ENCODE data around the gene PCNT. TPM values are rescaled to one million over a fixed set of nuclear protein-coding genes. Genes with fewer than 3 reads are reported as not detected.
"Not testable (repeated sequence)": the region's sequence is repeated elsewhere in the genome, so short reads cannot be mapped to it uniquely, and the experiment has no call there.

The PCNT gene
- total and polyA plus RNA-seq, 7 experiments from 2014 or later: 13.7 to 68.2 (median 54.3) TPM

- POLR2A ChIA-PET: no interaction called here
- H3K9me3 ChIP-seq (ENCODE audit: control insufficient read depth in 2 of 3, low read length in 3 of 3): no peaks in the 10 kb centered on the region
- no peak for ATAC-seq
- H3K27ac ChIP-seq (ENCODE audit: low read depth, low read length): no peak overlapping the region
- no peak for DNase-seq
- peaks cover 0 to 1% of the 10 kb centered on the region in 2 donors for H3K4me1 ChIP-seq (ENCODE audit: control insufficient read depth in 2 of 2, insufficient read depth in 2 of 2, low read length in 2 of 2)
- H3K36me3 ChIP-seq (ENCODE audit: control insufficient read depth in 2 of 3, insufficient read depth in 3 of 3, low read length in 3 of 3): peaks cover 0 to 73% (median 13%) of the 10 kb centered on the region in 3 experiments
- Mint-ChIP-seq H3K4me1 (peaks cover 0 to 6% (median 3%) of the 10 kb centered on the region in 7 donors), H3K27me3 (no peaks in the 10 kb centered on the region), H3K27ac (peak overlapping the region in 1 of 9 donors; percentile 70), H3K4me3 (peak overlapping the region in 1 of 10 donors; percentile 36), H3K36me3 (peaks cover 10 to 39% (median 17%) of the 10 kb centered on the region in 5 donors), H3K9me3 (no peaks in the 10 kb centered on the region)
- CTCF ChIA-PET: no interaction called here
- intact Hi-C loops (cut with micrococcal nuclease): no loop called here
- H3K27me3 ChIP-seq (ENCODE audit: control insufficient read depth in 2 of 2, insufficient read depth in 2 of 2, low read length in 2 of 2): no peaks in the 10 kb centered on the region
- H3K4me3 ChIP-seq (ENCODE audit: low read length): no peak overlapping the region
These were observed 107.5 kb downstream of the PCNT start for GRCh38 chr21:46431448-46431847.

DNA sequence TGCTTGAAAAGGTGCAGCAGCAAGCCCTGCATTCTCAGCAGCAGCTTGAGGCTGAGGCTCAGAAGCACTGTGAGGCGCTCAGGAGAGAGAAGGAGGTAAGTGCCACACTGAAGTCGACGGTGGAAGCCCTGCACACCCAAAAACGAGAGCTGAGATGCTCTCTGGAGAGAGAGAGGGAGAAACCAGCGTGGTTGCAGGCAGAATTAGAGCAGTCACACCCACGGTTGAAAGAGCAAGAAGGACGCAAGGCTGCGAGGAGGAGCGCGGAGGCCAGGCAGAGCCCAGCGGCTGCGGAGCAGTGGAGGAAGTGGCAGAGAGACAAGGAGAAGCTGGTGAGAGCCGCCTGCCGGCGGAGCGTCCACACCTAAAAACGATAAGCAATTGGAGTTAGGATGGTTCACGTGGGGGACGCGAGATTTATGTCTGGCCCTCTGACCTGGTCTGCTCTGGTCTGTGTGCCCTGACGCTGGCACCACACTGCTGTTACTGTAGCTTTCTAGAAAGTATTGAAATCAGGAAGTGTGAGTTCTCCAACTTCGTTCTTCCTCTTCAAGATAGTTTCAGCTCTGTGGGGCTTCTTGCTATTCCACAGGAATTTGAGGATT is 108.0 kb downstream of the PCNT start:
- CTCF ChIA-PET: no interaction called here
- no peaks in the 10 kb centered on the region for H3K27me3 Mint-ChIP-seq
- Histone ChIP-seq H3K4me1 (ENCODE audit: control insufficient read depth in 2 of 2, insufficient read depth in 2 of 2, low read length in 2 of 2) (no peaks in the 10 kb centered on the region), H3K27ac (ENCODE audit: low read depth, low read length) (no peak overlapping the region), H3K4me3 (ENCODE audit: low read length) (no peak overlapping the region), H3K27me3 (ENCODE audit: control insufficient read depth in 2 of 2, insufficient read depth in 2 of 2, low read length in 2 of 2) (no peaks in the 10 kb centered on the region), H3K9me3 (ENCODE audit: control insufficient read depth in 2 of 3, low read length in 3 of 3) (no peaks in the 10 kb centered on the region), H3K36me3 (ENCODE audit: control insufficient read depth in 2 of 3, insufficient read depth in 3 of 3, low read length in 3 of 3) (peaks cover 0 to 78% (median 13%) of the 10 kb centered on the region in 3 experiments)
- peaks cover 10 to 39% (median 17%) of the 10 kb centered on the region in 5 donors for H3K36me3 Mint-ChIP-seq
- no peaks in the 10 kb centered on the region for H3K9me3 Mint-ChIP-seq
- peak overlapping the region in 4 of 9 donors; percentile 10 to 70 (median 34) for H3K27ac Mint-ChIP-seq
- H3K4me1 Mint-ChIP-seq: peaks cover 0 to 6% (median 3%) of the 10 kb centered on the region in 7 donors
- peak; percentile 50 for ATAC-seq
- H3K4me3 Mint-ChIP-seq: peak overlapping the region in 1 of 10 donors; percentile 36
- no peak for DNase-seq
- intact Hi-C loops (cut with micrococcal nuclease): no loop called here
- POLR2A ChIA-PET: no interaction called here

- H3K4me1 ChIP-seq (ENCODE audit: control insufficient read depth in 2 of 2, insufficient read depth in 2 of 2, low read length in 2 of 2); intact Hi-C loops (cut with micrococcal nuclease); H3K4me1 Mint-ChIP-seq; H3K9me3 ChIP-seq (ENCODE audit: control insufficient read depth in 2 of 3, low read length in 3 of 3); ATAC-seq; POLR2A ChIA-PET; H3K4me3 ChIP-seq (ENCODE audit: low read length); H3K27ac Mint-ChIP-seq; CTCF ChIA-PET; H3K27me3 Mint-ChIP-seq; H3K27ac ChIP-seq (ENCODE audit: low read depth, low read length); DNase-seq; H3K4me3 Mint-ChIP-seq; H3K27me3 ChIP-seq (ENCODE audit: control insufficient read depth in 2 of 2, insufficient read depth in 2 of 2, low read length in 2 of 2); H3K9me3 Mint-ChIP-seq: not testable (repeated sequence)
- H3K36me3 Mint-ChIP-seq: peaks cover 10 to 51% (median 17%) of the 10 kb centered on the region in 5 donors
- H3K36me3 ChIP-seq (ENCODE audit: control insufficient read depth in 2 of 3, insufficient read depth in 3 of 3, low read length in 3 of 3): peaks cover 0 to 79% (median 13%) of the 10 kb centered on the region in 3 experiments
These were observed 109.2 kb downstream of the PCNT start for GRCh38 chr21:46433116-46433515.

DNA sequence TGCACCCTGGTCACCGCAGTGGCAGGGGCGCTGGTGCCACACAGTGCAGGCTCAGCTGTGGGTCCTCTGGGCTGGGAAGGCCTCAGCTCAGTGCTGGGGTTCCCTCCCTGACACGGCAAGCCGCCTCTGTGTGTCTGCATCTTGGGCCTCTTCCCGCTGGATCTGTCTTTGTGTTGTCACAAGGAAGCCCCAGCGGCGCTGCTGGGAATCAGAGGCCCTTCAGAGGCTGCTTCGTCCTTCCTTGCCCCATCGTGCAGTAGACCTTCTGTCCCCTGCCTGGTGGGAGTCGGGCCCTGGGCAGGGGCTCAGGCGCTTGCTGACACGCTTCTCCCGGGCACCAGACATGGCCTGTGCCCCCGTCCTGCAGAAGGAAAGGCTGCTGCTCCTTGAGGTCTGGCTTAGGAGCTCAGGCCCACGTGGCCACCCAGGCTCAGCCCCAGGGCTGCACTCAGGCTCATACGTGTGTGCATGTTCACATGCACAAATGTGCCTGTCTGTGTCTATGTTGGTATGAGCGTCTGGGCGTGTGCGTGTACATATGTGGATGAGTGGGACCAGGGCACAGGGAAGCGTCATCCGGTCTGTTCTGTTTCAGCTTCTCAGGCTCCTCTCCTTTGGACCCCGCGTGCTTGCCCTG is 110.5 kb downstream of the PCNT start:
- no peaks in the 10 kb centered on the region for H3K9me3 Mint-ChIP-seq
- H3K36me3 Mint-ChIP-seq: peaks cover 13 to 55% (median 17%) of the 10 kb centered on the region in 5 donors
- no peaks in the 10 kb centered on the region for H3K4me1 ChIP-seq (ENCODE audit: control insufficient read depth in 2 of 2, insufficient read depth in 2 of 2, low read length in 2 of 2)
- H3K36me3 ChIP-seq (ENCODE audit: control insufficient read depth in 2 of 3, insufficient read depth in 3 of 3, low read length in 3 of 3): peaks cover 0 to 76% (median 13%) of the 10 kb centered on the region in 3 experiments
- H3K27ac ChIP-seq (ENCODE audit: low read depth, low read length): no peak overlapping the region
- ChIA-PET CTCF (no interaction called here), POLR2A (no interaction called here)
- intact Hi-C loops (cut with micrococcal nuclease): no loop called here
- ATAC-seq (no peak), DNase-seq (no peak)
- H3K9me3 ChIP-seq (ENCODE audit: control insufficient read depth in 2 of 3, low read length in 3 of 3): no peaks in the 10 kb centered on the region
- H3K27me3 ChIP-seq (ENCODE audit: control insufficient read depth in 2 of 2, insufficient read depth in 2 of 2, low read length in 2 of 2): no peaks in the 10 kb centered on the region
- H3K4me3 ChIP-seq (ENCODE audit: low read length): no peak overlapping the region
- H3K27me3 Mint-ChIP-seq: no peaks in the 10 kb centered on the region
- H3K4me3 Mint-ChIP-seq: no peak overlapping the region
- no peak overlapping the region for H3K27ac Mint-ChIP-seq
- H3K4me1 Mint-ChIP-seq: peaks cover 0 to 6% (median 0%) of the 10 kb centered on the region in 7 donors

- ATAC-seq (no peak), DNase-seq (no peak)
- Histone ChIP-seq H3K4me3 (ENCODE audit: low read length) (no peak overlapping the region), H3K27ac (ENCODE audit: low read depth, low read length) (no peak overlapping the region), H3K36me3 (ENCODE audit: control insufficient read depth in 2 of 3, insufficient read depth in 3 of 3, low read length in 3 of 3) (peaks cover under 1 to 76% (median 8%) of the 10 kb centered on the region in 3 experiments), H3K27me3 (ENCODE audit: control insufficient read depth in 2 of 2, insufficient read depth in 2 of 2, low read length in 2 of 2) (no peaks in the 10 kb centered on the region), H3K9me3 (ENCODE audit: control insufficient read depth in 2 of 3, low read length in 3 of 3) (no peaks in the 10 kb centered on the region), H3K4me1 (ENCODE audit: control insufficient read depth in 2 of 2, insufficient read depth in 2 of 2, low read length in 2 of 2) (no peaks in the 10 kb centered on the region)
- Mint-ChIP-seq H3K9me3 (no peaks in the 10 kb centered on the region), H3K27ac (no peak overlapping the region), H3K4me1 (peaks cover 0 to 6% (median 0%) of the 10 kb centered on the region in 7 donors), H3K36me3 (peaks cover 6 to 53% (median 15%) of the 10 kb centered on the region in 5 donors), H3K4me3 (no peak overlapping the region), H3K27me3 (no peaks in the 10 kb centered on the region)
- intact Hi-C loops (cut with micrococcal nuclease): no loop called here
- CTCF ChIA-PET: no interaction called here
- POLR2A ChIA-PET: interaction anchor here (0.9 kb wide), 1 partner anchor 12 kb away, joined by 3 read pairs; no protein-coding TSS in a partner anchor
These were observed 111.9 kb downstream of the PCNT start for GRCh38 chr21:46435786-46436227.

- peaks cover 4 to 53% (median 18%) of the 10 kb centered on the region in 5 donors for H3K36me3 Mint-ChIP-seq
- ChIA-PET POLR2A (interaction anchor here (0.9 to 1.4 kb wide), 2 partner anchors 10 to 13 kb away, joined by 3 read pairs; no protein-coding TSS in a partner anchor), CTCF (no interaction called here)
- Histone ChIP-seq H3K36me3 (ENCODE audit: control insufficient read depth in 2 of 3, insufficient read depth in 3 of 3, low read length in 3 of 3) (peaks cover 4 to 76% (median 10%) of the 10 kb centered on the region in 3 experiments), H3K9me3 (ENCODE audit: control insufficient read depth in 2 of 3, low read length in 3 of 3) (no peaks in the 10 kb centered on the region), H3K27me3 (ENCODE audit: control insufficient read depth in 2 of 2, insufficient read depth in 2 of 2, low read length in 2 of 2) (no peaks in the 10 kb centered on the region), H3K4me3 (ENCODE audit: low read length) (no peak overlapping the region), H3K27ac (ENCODE audit: low read depth, low read length) (no peak overlapping the region), H3K4me1 (ENCODE audit: control insufficient read depth in 2 of 2, insufficient read depth in 2 of 2, low read length in 2 of 2) (no peaks in the 10 kb centered on the region)
- intact Hi-C loops (cut with micrococcal nuclease): no loop called here
- no peaks in the 10 kb centered on the region for H3K9me3 Mint-ChIP-seq
- H3K4me3 Mint-ChIP-seq: no peak overlapping the region
- DNase-seq (no peak), ATAC-seq (no peak)
- H3K27me3 Mint-ChIP-seq: no peaks in the 10 kb centered on the region
- no peak overlapping the region for H3K27ac Mint-ChIP-seq
- H3K4me1 Mint-ChIP-seq: peaks cover 0 to 4% (median 0%) of the 10 kb centered on the region in 7 donors
These were observed 112.7 kb downstream of the PCNT start for GRCh38 chr21:46436621-46437020.

Data from naive thymus-derived CD4-positive, alpha-beta T cell (primary cell).